HG03045 (cell line): Measurements from ENCODE around the gene HLF.

Experiments
- ATAC-seq: cut with Tn5 transposase; IDR thresholded peaks from one replicate; pipeline ENCODE4 v1.9.1; 2021; ENCODE audit warnings: mild to moderate bottlenecking, moderate library complexity; ENCODE audit not compliant: unreplicated experiment

Gene HLF

GRCh38 chr17:55274355-55275255 is 9.8 kb downstream of the HLF start:
- no peak for ATAC-seq

GRCh38 chr17:55275894-55276804 is 11.4 kb downstream of the HLF start:
- no peak for ATAC-seq

GRCh38 chr17:55278173-55278961 is 13.6 kb downstream of the HLF start:
- no peak for ATAC-seq

- ATAC-seq = no peak
Measured at GRCh38 chr17:55279203-55279602, 14.4 kb downstream of the HLF start.

- ATAC-seq = no peak
Measured at GRCh38 chr17:55279788-55280187, 15.0 kb downstream of the HLF start.

DNA sequence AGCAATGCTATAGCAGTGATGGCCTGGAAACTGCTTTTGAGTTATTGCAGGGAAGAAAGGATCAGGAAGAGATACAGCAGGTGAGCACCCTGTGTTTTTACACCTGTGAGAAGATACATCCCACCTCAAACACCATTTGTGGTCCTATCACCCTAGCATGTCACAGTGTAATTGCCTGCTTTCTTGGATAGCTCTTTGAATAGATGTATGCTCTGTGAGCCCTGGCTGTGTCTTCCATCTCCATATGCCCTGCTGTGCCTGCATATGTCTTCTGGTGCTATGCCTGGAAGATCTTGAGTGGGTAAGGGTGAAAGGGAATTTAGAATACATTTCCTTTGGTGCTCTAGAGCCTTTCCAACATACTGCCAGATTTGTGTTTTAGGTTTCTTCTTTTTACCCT is 15.5 kb downstream of the HLF start:
- no peak for ATAC-seq

DNA sequence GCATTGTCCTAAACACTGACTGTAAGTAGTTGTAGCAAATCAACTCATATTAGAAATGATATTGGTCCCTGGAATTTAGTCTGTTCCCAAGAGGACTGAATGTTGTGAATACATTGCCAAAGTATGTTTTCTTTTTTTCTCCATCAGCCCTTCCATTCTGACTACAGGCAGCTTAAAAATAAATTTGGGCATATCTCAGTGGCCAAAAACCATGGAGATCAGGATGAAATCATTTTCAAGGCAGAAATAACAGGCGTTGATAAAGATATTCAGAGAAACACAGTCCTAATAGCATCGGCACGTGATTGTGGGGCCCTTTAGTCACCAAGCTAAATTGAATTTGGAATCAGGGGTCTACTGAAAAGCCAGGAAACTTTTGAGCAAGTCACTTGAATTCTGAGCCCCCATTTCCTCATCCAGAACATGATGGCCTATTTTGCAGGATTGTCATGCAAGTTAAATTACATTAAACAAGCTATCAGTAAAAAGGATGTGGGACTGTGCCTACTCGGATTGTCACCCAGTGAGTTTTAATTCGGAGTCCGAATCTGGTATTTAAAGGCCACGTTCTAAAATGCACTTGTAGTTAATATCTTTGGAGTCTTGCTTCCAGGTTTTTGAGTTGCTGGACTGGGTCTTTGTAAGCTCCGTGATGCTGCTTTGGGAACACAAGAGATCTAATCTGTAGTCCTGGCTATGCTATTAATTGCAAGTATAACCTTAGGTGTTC is 17.1 kb downstream of the HLF start:
- ATAC-seq = no peak

GRCh38 chr17:55282379-55282702 is 17.6 kb downstream of the HLF start:
- no peak for ATAC-seq

- ATAC-seq = no peak
Measured at GRCh38 chr17:55282741-55283140, 18.0 kb downstream of the HLF start.

- ATAC-seq = no peak
Measured at GRCh38 chr17:55283256-55283965, 18.7 kb downstream of the HLF start.

- no peak for ATAC-seq
Measured at GRCh38 chr17:55284001-55284884, 19.5 kb downstream of the HLF start.

DNA sequence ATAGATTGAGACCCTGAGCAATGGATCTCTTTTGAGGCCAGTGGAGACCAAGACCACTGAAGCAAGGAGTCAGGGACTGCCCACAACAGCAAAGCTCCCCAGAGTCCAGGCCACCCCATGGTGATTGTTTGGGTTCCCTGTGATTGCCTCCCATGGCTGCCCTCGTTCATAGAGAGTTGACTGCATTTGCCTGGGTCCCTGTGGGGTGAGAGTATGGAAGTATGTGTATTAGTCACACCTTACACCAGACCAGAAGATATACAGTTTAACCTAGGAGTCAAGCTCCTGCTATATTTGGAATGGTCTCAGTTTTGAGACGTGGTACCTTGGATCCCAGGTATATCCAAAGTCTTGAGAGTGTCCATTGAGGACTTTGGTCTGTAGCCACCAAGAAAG is 20.2 kb downstream of the HLF start:
- ATAC-seq = no peak

- no peak for ATAC-seq
Measured at GRCh38 chr17:55285340-55286301, 20.9 kb downstream of the HLF start.

- no peak for ATAC-seq
Measured at GRCh38 chr17:55286681-55287589, 22.2 kb downstream of the HLF start.

GRCh38 chr17:55288356-55289105 is 23.8 kb downstream of the HLF start:
- no peak for ATAC-seq

DNA sequence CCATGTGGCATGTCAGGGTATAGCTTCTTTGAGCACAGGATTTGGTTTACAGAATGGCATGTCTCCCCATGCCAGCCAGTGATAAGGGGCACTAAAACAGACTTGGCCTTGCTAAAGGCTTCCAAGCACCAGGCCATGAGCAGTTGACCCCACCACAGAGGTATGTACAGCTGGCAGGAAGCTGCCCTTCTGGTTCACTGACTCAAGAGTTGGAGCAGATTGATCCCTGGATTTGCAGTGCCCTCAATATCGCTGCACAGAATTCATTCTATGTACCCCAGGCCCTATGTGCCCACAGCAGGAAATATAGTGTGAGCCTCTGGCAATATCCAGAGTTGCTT is 24.3 kb downstream of the HLF start:
- no peak for ATAC-seq
